Body of pancreas (tissue), 4 donors: ENCODE results near the gene CEP83. TPM values are rescaled to one million over a fixed set of nuclear protein-coding genes. Genes with fewer than 3 reads are reported as not detected.

ENCODE experiments used
- ATAC-seq: fragments of 150-250 bp; one replicate; pipeline ENCODE4 v1.9.1; 2016
- DNase-seq, 4 donors: peaks; one replicate each; pipeline ENCODE4 v3.0.0-alpha.2; 2019
- H3K27ac ChIP-seq, 4 donors: fragments of 200-600 bp; sonication (generic); 1 replicate in 3 of 4; 2 replicates in 1 of 4; pipeline versions ENCODE4 v1.5.1 to v1.6.1; 2016 to 2019; ENCODE audit warnings: mild to moderate bottlenecking in 1 of 4, mixed read lengths in 1 of 4, moderate library complexity in 1 of 4
- H3K27me3 ChIP-seq, 2 donors: fragments of 200-600 bp; sonication (generic); one replicate each; pipeline ENCODE4 v1.6.0; 2016; ENCODE audit warnings: mild to moderate bottlenecking in 1 of 2
- H3K36me3 ChIP-seq, 2 donors: fragments of 200-600 bp; sonication (generic); replicated peaks in 1 of 2; 2 replicates each; pipeline ENCODE4 v1.5.1; 2016; ENCODE audit warnings: low read depth in 2 of 2; ENCODE audit not compliant: insufficient read depth in 1 of 2
- H3K4me1 ChIP-seq: fragments of 200-600 bp; sonication (generic); one replicate; pipeline ENCODE4 v1.6.0; 2016
- H3K4me3 ChIP-seq, 2 donors: fragments of 200-600 bp; sonication (generic); 1 replicate in 1 of 2; 2 replicates in 1 of 2; pipeline ENCODE4 v1.5.1; 2016 to 2019
- H3K9me3 ChIP-seq, 3 donors: fragments of 200-600 bp; sonication (generic); 1 replicate in 2 of 3; 2 replicates in 1 of 3; pipeline ENCODE4 v1.5.1; 2016
- CTCF ChIP-seq, 7 experiments: fragments of 450-650 bp in 4 of 7; fragments of 200-600 bp in 3 of 7; sonication (generic) in 3 of 7; IDR thresholded peaks; one replicate each; pipeline ENCODE4 v1.5.1; 2016 to 2019; ENCODE audit warnings: antibody characterized with exemption in 7 of 7
- POLR2A ChIP-seq, 3 donors: fragments of 450-650 bp; IDR thresholded peaks; one replicate each; pipeline ENCODE4 v1.6.1; 2016; ENCODE audit warnings: antibody characterized with exemption in 3 of 3, mild to moderate bottlenecking in 2 of 3
- WGBS, 2 donors: methylation state at CpG; one replicate each; pipeline ENCODE4 v1.1.5; 2017; 5-methylcytosine and 5-hydroxymethylcytosine counted together
- intact Hi-C: fragments of 100-400 bp; cut with DNase I; formaldehyde crosslinking; loops from one replicate; pipeline ENCODE4 v1.15.1; 2023
- total RNA-seq, 2 donors: library from RNA; depleted of rRNA; stranded (reverse); fragments of >200 nt; gene quantifications; one replicate each; pipeline ENCODE4 v1.1.0, GENCODE V29; 2016

Gene CEP83
- total RNA-seq, 2 donors from 2014 or later = 41.8 to 48.1 TPM

- Histone ChIP-seq H3K27me3 (no peaks in the 10 kb centered on the region), H3K4me3 (no peak overlapping the region), H3K36me3 (no peaks in the 10 kb centered on the region), H3K9me3 (no peaks in the 10 kb centered on the region), H3K4me1 (no peaks in the 10 kb centered on the region), H3K27ac (no peak overlapping the region)
- no peak for ATAC-seq
- TF ChIP-seq POLR2A (IDR thresholded peaks at IDR 0.05) (no peak), CTCF (IDR thresholded peaks at IDR 0.05) (no peak)
- WGBS, 2 donors = 45 to 70% methylated on average over 7 of the region's 7 CpGs
- no peak for DNase-seq
- intact Hi-C loops = no loop called here
Observed at GRCh38 chr12:94282675-94283074, 177.0 kb downstream of the CEP83 start.

GRCh38 chr12:94280063-94280462, 179.6 kb downstream of the CEP83 start:
- Histone ChIP-seq H3K4me3 (no peak overlapping the region), H3K9me3 (no peaks in the 10 kb centered on the region), H3K36me3 (no peaks in the 10 kb centered on the region), H3K27me3 (no peaks in the 10 kb centered on the region), H3K27ac (no peak overlapping the region), H3K4me1 (no peaks in the 10 kb centered on the region)
- TF ChIP-seq CTCF (IDR thresholded peaks at IDR 0.05) (no peak), POLR2A (IDR thresholded peaks at IDR 0.05) (no peak)
- intact Hi-C loops = no loop called here
- ATAC-seq = no peak
- no peak for DNase-seq
- WGBS, 2 donors = 69 to 86% methylated on average over 7 of the region's 7 CpGs

- Histone ChIP-seq H3K27me3 (no peaks in the 10 kb centered on the region), H3K4me1 (no peaks in the 10 kb centered on the region), H3K27ac (no peak overlapping the region), H3K36me3 (no peaks in the 10 kb centered on the region), H3K4me3 (no peak overlapping the region), H3K9me3 (no peaks in the 10 kb centered on the region)
- intact Hi-C loops = no loop called here
- WGBS, 2 donors = 68 to 76% methylated on average over 5 to 9 of the region's 9 CpGs
- DNase-seq = no peak
- ATAC-seq = no peak
- TF ChIP-seq POLR2A (IDR thresholded peaks at IDR 0.05) = no peak
- TF ChIP-seq CTCF (IDR thresholded peaks at IDR 0.05) = no peak
Observed at GRCh38 chr12:94277426-94278000, 182.2 kb downstream of the CEP83 start.

- Histone ChIP-seq H3K27me3 (no peaks in the 10 kb centered on the region), H3K27ac (no peak overlapping the region), H3K36me3 (no peaks in the 10 kb centered on the region), H3K4me3 (no peak overlapping the region), H3K4me1 (no peaks in the 10 kb centered on the region), H3K9me3 (no peaks in the 10 kb centered on the region)
- no peak for TF ChIP-seq POLR2A (IDR thresholded peaks at IDR 0.05)
- no peak for TF ChIP-seq CTCF (IDR thresholded peaks at IDR 0.05)
- WGBS, 2 donors = 82 to 89% methylated on average over 6 of the region's 6 CpGs
- intact Hi-C loops = no loop called here
- no peak for DNase-seq
- ATAC-seq = no peak
Observed at GRCh38 chr12:94276725-94277124, 182.9 kb downstream of the CEP83 start.

- no peak for DNase-seq
- 94% methylated on average over 3 of the region's 3 CpGs for WGBS, 2 donors
- intact Hi-C loops = no loop called here
- Histone ChIP-seq H3K36me3 (no peaks in the 10 kb centered on the region), H3K9me3 (no peaks in the 10 kb centered on the region), H3K4me1 (no peaks in the 10 kb centered on the region), H3K4me3 (no peak overlapping the region), H3K27ac (no peak overlapping the region), H3K27me3 (no peaks in the 10 kb centered on the region)
- no peak for ATAC-seq
- TF ChIP-seq CTCF (IDR thresholded peaks at IDR 0.05) (no peak), POLR2A (IDR thresholded peaks at IDR 0.05) (no peak)
Observed at GRCh38 chr12:94273272-94273671, 186.4 kb downstream of the CEP83 start.
